HepG2 (cell line): ENCODE measurements around the gene GAL3ST2. TPM values are rescaled to one million over a fixed set of nuclear protein-coding genes. Genes with fewer than 3 reads are reported as not detected.

Experiments used
- ATAC-seq: fragments of 200-7000 bp; cut with Tn5 transposase; 3 replicates; pipeline ENCODE4 v1.9.1; 2020; ENCODE audit warnings: mild to moderate bottlenecking, moderate library complexity
- BruUV-seq: library from RNA; stranded (reverse); fragments of 400-500 nt; replicated peaks from 2 replicates; lab custom pipeline; 2021; lab: Mats Ljungman, UMichigan
- CTCF ChIA-PET: fragments of 300-600 bp; formaldehyde crosslinking; extraction: SDS; loops from one replicate; lab custom pipeline; 2021; ENCODE audit warnings: low total read pairs, inconsistent platforms, low intra/inter-chr PET ratio; lab: Yijun Ruan, JAX
- POLR2A ChIA-PET: fragments of 350-600 bp; sonication (Branson Sonifier 250); formaldehyde crosslinking; loops from one replicate; lab custom pipeline; 2020; ENCODE audit warnings: antibody characterized with exemption, inconsistent platforms; lab: Yijun Ruan, JAX
- DNase-seq: peaks from one replicate; pipeline ENCODE4 v3.0.0-alpha.2; 2015; ENCODE audit warnings: low spot score
- FAIRE-seq: peaks from 3 replicates; lab custom pipeline; 2011; peaks lifted over from hg19 to GRCh38; lab: Jason Lieb, UNC
- H2AFZ ChIP-seq: one replicate; pipeline ENCODE4 v1.6.1; 2011; ENCODE audit warnings: low read length, inconsistent platforms
- H3K27ac ChIP-seq: fragments of 300-600 bp; 3 replicates; pipeline ENCODE4 v1.8.0; 2011; ENCODE audit warnings: mixed run types, mild to moderate bottlenecking, mixed read lengths, low read length, inconsistent platforms; ENCODE audit not compliant: insufficient read depth; ENCODE audit errors: extremely low read length
- H3K27me3 ChIP-seq, 2 experiments: fragments of 200-600 bp in 1 of 2; 2 replicates in 1 of 2; 3 replicates in 1 of 2; pipeline versions ENCODE4 v1.6.0 to v1.8.0; 2011; ENCODE audit warnings: low read length in 2 of 2, mild to moderate bottlenecking in 2 of 2, moderate library complexity in 2 of 2, inconsistent platforms in 1 of 2; ENCODE audit not compliant: insufficient read depth in 2 of 2, control insufficient read depth in 1 of 2
- H3K36me3 ChIP-seq, 2 experiments: fragments of 200-600 bp in 1 of 2; replicated peaks in 1 of 2; 2 replicates in 1 of 2; 3 replicates in 1 of 2; pipeline versions ENCODE4 v1.5.1 to v1.8.0; 2011; ENCODE audit warnings: low read length in 2 of 2, inconsistent platforms in 1 of 2; ENCODE audit not compliant: insufficient read depth in 2 of 2, control insufficient read depth in 1 of 2
- H3K4me1 ChIP-seq: 2 replicates; pipeline ENCODE4 v1.5.1; 2012; ENCODE audit warnings: low read length, inconsistent platforms; ENCODE audit not compliant: insufficient read depth
- H3K4me2 ChIP-seq: 2 replicates; pipeline ENCODE4 v1.6.0; 2011; ENCODE audit warnings: low read depth, low read length, inconsistent platforms
- H3K4me3 ChIP-seq, 3 experiments: fragments of 200-600 bp in 1 of 3; sonication (generic), shearing (Covaris generic) in 1 of 3; replicated peaks in 1 of 3; 2 replicates each; pipeline ENCODE4 v1.5.1; 2011 to 2016; ENCODE audit warnings: low read length in 3 of 3, inconsistent platforms in 2 of 3, low read depth in 2 of 3, mild to moderate bottlenecking in 2 of 3, control low read depth in 1 of 3, mixed read lengths in 1 of 3; ENCODE audit not compliant: insufficient read depth in 1 of 3
- H3K79me2 ChIP-seq: one replicate; pipeline ENCODE4 v1.6.1; 2011; ENCODE audit warnings: low read length, inconsistent platforms; ENCODE audit not compliant: insufficient read depth
- H3K9ac ChIP-seq: 2 replicates; pipeline ENCODE4 v1.6.0; 2011; ENCODE audit warnings: mild to moderate bottlenecking, low read depth, low read length, inconsistent platforms; ENCODE audit not compliant: insufficient read depth
- H3K9me3 ChIP-seq: 2 replicates; pipeline ENCODE4 v1.5.1; 2012; ENCODE audit warnings: mild to moderate bottlenecking, low read length
- H4K20me1 ChIP-seq: 2 replicates; pipeline ENCODE4 v1.6.0; 2011; ENCODE audit warnings: inconsistent platforms, mild to moderate bottlenecking, low read length, moderate library complexity; ENCODE audit not compliant: insufficient read depth
- AGO2 ChIP-seq: fragments of 200-400 bp; formaldehyde crosslinking; optimal IDR thresholded peaks from 2 replicates; pipeline ENCODE3; 2017; ENCODE audit warnings: mild to moderate bottlenecking, low read depth, low read length, moderate library complexity
- MYC ChIP-seq: sonication (generic); formaldehyde crosslinking; IDR thresholded peaks from 2 replicates; pipeline ENCODE4 v1.9.0; 2021; ENCODE audit warnings: missing genetic modification reagents, borderline replicate concordance
- PAX8 ChIP-seq: sonication (generic); formaldehyde crosslinking; IDR thresholded peaks from 2 replicates; pipeline ENCODE4 v1.8.0; 2022; ENCODE audit warnings: mild to moderate bottlenecking, missing genetic modification reagents, borderline replicate concordance
- PCBP1 ChIP-seq: fragments of 200-400 bp; formaldehyde crosslinking; IDR thresholded peaks from 2 replicates; pipeline ENCODE4 v1.6.1; 2017; ENCODE audit warnings: mild to moderate bottlenecking, low read depth, low read length, borderline replicate concordance
- SP140L ChIP-seq: sonication (generic); formaldehyde crosslinking; IDR thresholded peaks from 2 replicates; pipeline ENCODE4 v1.4.0; 2020; ENCODE audit warnings: missing genetic modification reagents, borderline replicate concordance
- ZBTB38 ChIP-seq: sonication (generic); formaldehyde crosslinking; IDR thresholded peaks from 2 replicates; pipeline ENCODE4 v1.5.1; 2020; ENCODE audit warnings: mild to moderate bottlenecking, missing genetic modification reagents
- ZNF34 ChIP-seq: sonication (generic); formaldehyde crosslinking; IDR thresholded peaks from 2 replicates; pipeline ENCODE4 v1.4.0; 2020; ENCODE audit warnings: mild to moderate bottlenecking, missing genetic modification reagents, borderline replicate concordance
- ZNF460 ChIP-seq: sonication (generic); formaldehyde crosslinking; IDR thresholded peaks from 2 replicates; pipeline ENCODE4 v1.5.1; 2020; ENCODE audit warnings: missing genetic modification reagents, mild to moderate bottlenecking, borderline replicate concordance
- ZNF777 ChIP-seq: sonication (generic); formaldehyde crosslinking; IDR thresholded peaks from 2 replicates; pipeline ENCODE4 v1.4.0; 2020; ENCODE audit warnings: missing genetic modification reagents
- WGBS: methylation state at CpG from one replicate; pipeline ENCODE4 v1.1.6; 2017; ENCODE audit warnings: low lambda C conversion rate; 5-methylcytosine and 5-hydroxymethylcytosine counted together
- in situ Hi-C: cut with HindIII; loops from 2 replicates; pipeline ENCODE4 v1.10.0; 2017; ENCODE audit warnings: low pct_unique_long_range_greater_than_20kb; ENCODE audit not compliant: extremely low pct_ligation_motif_present
- intact Hi-C: fragments of 100-400 bp; cut with micrococcal nuclease; formaldehyde crosslinking; loops from one replicate; pipeline ENCODE4 v1.10.0; 2022; ENCODE audit not compliant: unreplicated experiment
- polyA plus RNA-seq, 8 experiments: library from polyadenylated mRNA; depleted of rRNA in 3 of 8; stranded (reverse) in 7 of 8; unstranded in 1 of 8; fragments of >200 nt; fragmentation: Illumina TruSeq in 4 of 8; extraction: Trizol in 4 of 8; gene quantifications; 2 replicates each; pipeline versions ENCODE4 v1.2.1 to v1.2.3, GENCODE V29; 2011 to 2016; ENCODE audit warnings: low read depth in 4 of 8, missing spikeins in 1 of 8, mixed read lengths in 1 of 8; ENCODE audit not compliant: insufficient read depth in 1 of 8
- total RNA-seq, 5 experiments: library from RNA; depleted of rRNA; stranded (reverse); fragments of >200 nt; fragmentation: Illumina TruSeq; extraction: Trizol; gene quantifications; 2 replicates each; pipeline ENCODE4 v1.2.3, GENCODE V29; 2016; ENCODE audit warnings: low read depth in 1 of 5
- TF ChIP-seq, protein P1 (sequence below): sonication (generic); formaldehyde crosslinking; IDR thresholded peaks from 2 replicates; pipeline ENCODE4 v1.4.0; 2020; ENCODE audit warnings: mild to moderate bottlenecking, missing genetic modification reagents
- TF ChIP-seq, protein P2 (sequence below): conservative IDR thresholded peaks from 2 replicates; pipeline ENCODE4 v1.6.1; 2018; ENCODE audit warnings: missing genetic modification reagents
- TF ChIP-seq, protein P3 (sequence below): sonication (generic); formaldehyde crosslinking; IDR thresholded peaks from 2 replicates; pipeline ENCODE4 v1.4.0; 2020; ENCODE audit warnings: missing genetic modification reagents
- TF ChIP-seq, protein P4 (sequence below): sonication (generic); formaldehyde crosslinking; IDR thresholded peaks from 2 replicates; pipeline ENCODE4 v1.4.0; 2020; ENCODE audit warnings: mild to moderate bottlenecking, missing genetic modification reagents
- TF ChIP-seq, protein P5 (sequence below): sonication (generic); formaldehyde crosslinking; IDR thresholded peaks from 2 replicates; pipeline ENCODE4 v1.9.0; 2022; ENCODE audit warnings: missing genetic modification reagents, mild to moderate bottlenecking, borderline replicate concordance

Gene GAL3ST2
- total and polyA plus RNA-seq, 2 of the 13 experiments (the other 11 are each of a cell fraction or from before 2014, with no cell fraction given): 0.17 to 0.20 TPM

DNA sequence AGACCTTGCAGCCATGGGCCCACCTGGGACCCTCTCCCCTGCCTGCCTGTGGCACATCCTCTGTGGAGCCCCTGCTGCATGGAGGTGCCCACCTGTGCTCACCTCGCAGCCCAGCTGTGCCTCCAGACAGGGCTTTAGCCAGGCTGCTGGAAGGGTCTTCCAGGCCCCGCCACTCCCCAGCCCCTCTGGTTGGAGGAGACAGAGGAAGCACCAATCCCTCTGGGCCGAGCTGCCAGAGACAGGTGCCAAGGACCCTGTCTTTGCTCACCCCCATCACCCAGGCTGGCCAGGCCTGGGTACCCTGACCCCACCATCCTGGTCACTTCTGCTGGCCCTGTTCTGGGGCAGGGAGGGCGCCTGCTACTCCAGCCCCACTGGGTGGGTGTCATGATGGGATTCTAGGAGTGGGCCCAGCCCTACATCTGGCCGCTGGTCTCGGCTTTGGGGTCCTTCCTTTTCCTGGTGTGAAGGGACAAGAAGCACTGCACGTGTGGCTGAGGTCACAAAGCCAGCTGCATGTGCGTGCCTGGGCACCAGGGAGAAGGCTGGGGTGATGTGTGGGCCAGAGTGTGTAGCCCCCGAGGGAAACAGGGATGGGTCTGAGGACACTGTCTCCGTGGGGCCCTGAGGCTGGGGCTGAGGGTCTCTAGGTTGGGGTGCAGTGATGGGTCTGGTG lies 23.0 kb downstream of the GAL3ST2 start:
- 92% methylated on average over 6 of the region's 10 CpGs for WGBS
- Histone ChIP-seq H3K9me3 (no peaks in the 10 kb centered on the region), H3K4me3 (peak overlapping the region; percentile 51 to 68 (median 54); a peak in 5 of 6 replicates), H3K27me3 (no peaks in the 10 kb centered on the region; a peak in 1 of 5 replicates), H3K27ac (peak overlapping the region; percentile 12), H3K4me1 (peaks cover 27% of the 10 kb centered on the region), H4K20me1 (no peaks in the 10 kb centered on the region), H3K9ac (peak overlapping the region; percentile 69), H2AFZ (no peak overlapping the region), H3K36me3 (no peaks in the 10 kb centered on the region), H3K4me2 (peak overlapping the region; percentile 69), H3K79me2 (no peaks in the 10 kb centered on the region)
- no TSS peak for BruUV-seq
- ChIA-PET CTCF (no interaction called here), POLR2A (interaction anchor here (0.6 to 2.2 kb wide), 5 partner anchors 9 to 97 kb away, joined by 3 to 8 read pairs (median 3); no protein-coding TSS in a partner anchor)
- intact Hi-C loops (loop anchor here (5.0 kb wide), 1 partner anchor 972 kb away; no protein-coding TSS in a partner anchor), in situ Hi-C loops (no loop called here)
- TF ChIP-seq, protein P1, sequence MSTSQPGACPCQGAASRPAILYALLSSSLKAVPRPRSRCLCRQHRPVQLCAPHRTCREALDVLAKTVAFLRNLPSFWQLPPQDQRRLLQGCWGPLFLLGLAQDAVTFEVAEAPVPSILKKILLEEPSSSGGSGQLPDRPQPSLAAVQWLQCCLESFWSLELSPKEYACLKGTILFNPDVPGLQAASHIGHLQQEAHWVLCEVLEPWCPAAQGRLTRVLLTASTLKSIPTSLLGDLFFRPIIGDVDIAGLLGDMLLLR: no peak
- TF ChIP-seq, protein P2, sequence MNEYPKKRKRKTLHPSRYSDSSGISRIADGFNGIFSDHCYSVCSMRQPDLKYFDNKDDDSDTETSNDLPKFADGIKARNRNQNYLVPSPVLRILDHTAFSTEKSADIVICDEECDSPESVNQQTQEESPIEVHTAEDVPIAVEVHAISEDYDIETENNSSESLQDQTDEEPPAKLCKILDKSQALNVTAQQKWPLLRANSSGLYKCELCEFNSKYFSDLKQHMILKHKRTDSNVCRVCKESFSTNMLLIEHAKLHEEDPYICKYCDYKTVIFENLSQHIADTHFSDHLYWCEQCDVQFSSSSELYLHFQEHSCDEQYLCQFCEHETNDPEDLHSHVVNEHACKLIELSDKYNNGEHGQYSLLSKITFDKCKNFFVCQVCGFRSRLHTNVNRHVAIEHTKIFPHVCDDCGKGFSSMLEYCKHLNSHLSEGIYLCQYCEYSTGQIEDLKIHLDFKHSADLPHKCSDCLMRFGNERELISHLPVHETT (CRISPR knock-in tag): no peak
- TF ChIP-seq, protein P3, sequence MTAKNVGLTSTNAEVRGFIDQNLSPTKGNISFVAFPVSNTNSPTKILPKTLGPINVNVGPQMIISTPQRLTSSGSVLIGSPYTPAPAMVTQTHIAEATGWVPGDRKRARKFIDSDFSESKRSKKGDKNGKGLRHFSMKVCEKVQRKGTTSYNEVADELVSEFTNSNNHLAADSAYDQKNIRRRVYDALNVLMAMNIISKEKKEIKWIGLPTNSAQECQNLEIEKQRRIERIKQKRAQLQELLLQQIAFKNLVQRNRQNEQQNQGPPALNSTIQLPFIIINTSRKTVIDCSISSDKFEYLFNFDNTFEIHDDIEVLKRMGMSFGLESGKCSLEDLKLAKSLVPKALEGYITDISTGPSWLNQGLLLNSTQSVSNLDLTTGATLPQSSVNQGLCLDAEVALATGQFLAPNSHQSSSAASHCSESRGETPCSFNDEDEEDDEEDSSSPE: no peak
- TF ChIP-seq ZNF34 (no peak), PAX8 (CRISPR knock-in tag) (no peak), AGO2 (peak; percentile 56), ZNF460 (CRISPR knock-in tag) (no peak), PCBP1 (0 out of 2 replicates have a peak, but pooled peaks have one; percentile 21), MYC (no peak), ZBTB38 (CRISPR knock-in tag) (no peak), SP140L (CRISPR knock-in tag) (no peak), ZNF777 (CRISPR knock-in tag) (no peak)
- TF ChIP-seq, protein P4, sequence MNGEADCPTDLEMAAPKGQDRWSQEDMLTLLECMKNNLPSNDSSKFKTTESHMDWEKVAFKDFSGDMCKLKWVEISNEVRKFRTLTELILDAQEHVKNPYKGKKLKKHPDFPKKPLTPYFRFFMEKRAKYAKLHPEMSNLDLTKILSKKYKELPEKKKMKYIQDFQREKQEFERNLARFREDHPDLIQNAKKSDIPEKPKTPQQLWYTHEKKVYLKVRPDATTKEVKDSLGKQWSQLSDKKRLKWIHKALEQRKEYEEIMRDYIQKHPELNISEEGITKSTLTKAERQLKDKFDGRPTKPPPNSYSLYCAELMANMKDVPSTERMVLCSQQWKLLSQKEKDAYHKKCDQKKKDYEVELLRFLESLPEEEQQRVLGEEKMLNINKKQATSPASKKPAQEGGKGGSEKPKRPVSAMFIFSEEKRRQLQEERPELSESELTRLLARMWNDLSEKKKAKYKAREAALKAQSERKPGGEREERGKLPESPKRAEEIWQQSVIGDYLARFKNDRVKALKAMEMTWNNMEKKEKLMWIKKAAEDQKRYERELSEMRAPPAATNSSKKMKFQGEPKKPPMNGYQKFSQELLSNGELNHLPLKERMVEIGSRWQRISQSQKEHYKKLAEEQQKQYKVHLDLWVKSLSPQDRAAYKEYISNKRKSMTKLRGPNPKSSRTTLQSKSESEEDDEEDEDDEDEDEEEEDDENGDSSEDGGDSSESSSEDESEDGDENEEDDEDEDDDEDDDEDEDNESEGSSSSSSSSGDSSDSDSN (CRISPR knock-in tag): no peak
- TF ChIP-seq, protein P5, sequence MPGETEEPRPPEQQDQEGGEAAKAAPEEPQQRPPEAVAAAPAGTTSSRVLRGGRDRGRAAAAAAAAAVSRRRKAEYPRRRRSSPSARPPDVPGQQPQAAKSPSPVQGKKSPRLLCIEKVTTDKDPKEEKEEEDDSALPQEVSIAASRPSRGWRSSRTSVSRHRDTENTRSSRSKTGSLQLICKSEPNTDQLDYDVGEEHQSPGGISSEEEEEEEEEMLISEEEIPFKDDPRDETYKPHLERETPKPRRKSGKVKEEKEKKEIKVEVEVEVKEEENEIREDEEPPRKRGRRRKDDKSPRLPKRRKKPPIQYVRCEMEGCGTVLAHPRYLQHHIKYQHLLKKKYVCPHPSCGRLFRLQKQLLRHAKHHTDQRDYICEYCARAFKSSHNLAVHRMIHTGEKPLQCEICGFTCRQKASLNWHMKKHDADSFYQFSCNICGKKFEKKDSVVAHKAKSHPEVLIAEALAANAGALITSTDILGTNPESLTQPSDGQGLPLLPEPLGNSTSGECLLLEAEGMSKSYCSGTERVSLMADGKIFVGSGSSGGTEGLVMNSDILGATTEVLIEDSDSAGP (CRISPR knock-in tag): 0 out of 2 replicates have a peak, but pooled peaks have one; percentile 5
- no peak for FAIRE-seq
- no peak for ATAC-seq
- no peak for DNase-seq
